ENCODE data around the gene RPL29. TPM values are rescaled to one million over a fixed set of nuclear protein-coding genes. Genes with fewer than 3 reads are reported as not detected.

The RPL29 gene
- total and polyA plus RNA-seq, 8 donors: 643 to 1,829 (median 1,063) TPM

DNA sequence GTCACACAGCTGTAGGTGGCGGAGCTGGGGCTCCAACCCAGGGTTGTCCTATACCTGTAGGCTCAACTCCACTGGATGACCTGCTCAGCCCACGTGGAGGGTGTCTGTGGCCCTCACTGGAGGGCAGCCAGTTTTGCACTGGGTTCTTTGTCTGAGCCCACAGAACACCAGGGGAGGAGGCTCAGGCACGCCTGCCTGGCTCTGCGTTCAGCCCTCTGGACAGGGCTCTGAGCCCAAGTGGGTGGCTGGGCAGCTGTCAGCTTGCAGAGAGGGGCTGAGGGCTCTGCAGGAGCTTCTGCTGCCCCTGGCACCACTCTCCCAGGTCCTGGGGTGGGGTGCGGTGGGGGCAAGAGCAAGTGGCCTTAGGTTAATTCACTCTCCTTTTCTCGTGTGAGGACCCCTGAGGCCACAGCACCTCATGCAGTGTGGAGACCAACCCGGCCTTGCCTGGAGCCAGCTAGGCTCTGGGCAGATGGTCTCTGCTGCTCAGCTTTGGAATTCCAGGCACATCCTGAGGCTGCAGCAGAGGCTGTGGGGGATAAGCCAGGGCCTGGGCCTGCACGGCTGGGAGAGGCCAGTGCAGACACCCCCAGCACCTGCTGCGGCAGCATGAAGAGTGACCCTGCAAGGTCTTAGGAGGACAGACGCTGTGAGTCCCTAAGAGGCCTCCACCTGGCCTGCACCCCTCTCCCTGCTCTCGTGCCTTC, 37.2 kb upstream of the RPL29 start:
- Histone ChIP-seq H3K9me3 (no peaks in the 10 kb centered on the region), H3K36me3 (no peaks in the 10 kb centered on the region), H3K4me1 (no peaks in the 10 kb centered on the region), H3K4me3 (no peak overlapping the region), H3K27ac (no peak overlapping the region), H3K27me3 (no peaks in the 10 kb centered on the region)
- DNase-seq (peak in 1 of 6 donors; percentile 16), ATAC-seq (no peak), FAIRE-seq (no peak)
- WGBS, 2 donors: 76 to 82% methylated on average over 11 of the region's 11 CpGs
- TF ChIP-seq, protein P1, sequence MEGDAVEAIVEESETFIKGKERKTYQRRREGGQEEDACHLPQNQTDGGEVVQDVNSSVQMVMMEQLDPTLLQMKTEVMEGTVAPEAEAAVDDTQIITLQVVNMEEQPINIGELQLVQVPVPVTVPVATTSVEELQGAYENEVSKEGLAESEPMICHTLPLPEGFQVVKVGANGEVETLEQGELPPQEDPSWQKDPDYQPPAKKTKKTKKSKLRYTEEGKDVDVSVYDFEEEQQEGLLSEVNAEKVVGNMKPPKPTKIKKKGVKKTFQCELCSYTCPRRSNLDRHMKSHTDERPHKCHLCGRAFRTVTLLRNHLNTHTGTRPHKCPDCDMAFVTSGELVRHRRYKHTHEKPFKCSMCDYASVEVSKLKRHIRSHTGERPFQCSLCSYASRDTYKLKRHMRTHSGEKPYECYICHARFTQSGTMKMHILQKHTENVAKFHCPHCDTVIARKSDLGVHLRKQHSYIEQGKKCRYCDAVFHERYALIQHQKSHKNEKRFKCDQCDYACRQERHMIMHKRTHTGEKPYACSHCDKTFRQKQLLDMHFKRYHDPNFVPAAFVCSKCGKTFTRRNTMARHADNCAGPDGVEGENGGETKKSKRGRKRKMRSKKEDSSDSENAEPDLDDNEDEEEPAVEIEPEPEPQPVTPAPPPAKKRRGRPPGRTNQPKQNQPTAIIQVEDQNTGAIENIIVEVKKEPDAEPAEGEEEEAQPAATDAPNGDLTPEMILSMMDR (IDR thresholded peaks at IDR 0.05): no peak
- intact Hi-C loops (cut with DNase I): no loop called here

- DNase-seq (peak in 1 of 6 donors; percentile 14), FAIRE-seq (no peak), ATAC-seq (no peak)
- Histone ChIP-seq H3K27me3 (no peaks in the 10 kb centered on the region), H3K4me1 (no peaks in the 10 kb centered on the region), H3K4me3 (no peak overlapping the region), H3K9me3 (no peaks in the 10 kb centered on the region), H3K27ac (no peak overlapping the region), H3K36me3 (no peaks in the 10 kb centered on the region)
- intact Hi-C loops (cut with DNase I): no loop called here
- 80 to 87% methylated on average over 10 of the region's 10 CpGs for WGBS, 2 donors
- TF ChIP-seq, protein P1 (IDR thresholded peaks at IDR 0.05): no peak
Measured at GRCh38 chr3:52031896-52032295, 36.2 kb upstream of the RPL29 start.

- FAIRE-seq (no peak), ATAC-seq (no peak)
- no peak overlapping the region for H3K27ac ChIP-seq
Measured at GRCh38 chr3:52030714-52031310, 35.1 kb upstream of the RPL29 start.

DNA sequence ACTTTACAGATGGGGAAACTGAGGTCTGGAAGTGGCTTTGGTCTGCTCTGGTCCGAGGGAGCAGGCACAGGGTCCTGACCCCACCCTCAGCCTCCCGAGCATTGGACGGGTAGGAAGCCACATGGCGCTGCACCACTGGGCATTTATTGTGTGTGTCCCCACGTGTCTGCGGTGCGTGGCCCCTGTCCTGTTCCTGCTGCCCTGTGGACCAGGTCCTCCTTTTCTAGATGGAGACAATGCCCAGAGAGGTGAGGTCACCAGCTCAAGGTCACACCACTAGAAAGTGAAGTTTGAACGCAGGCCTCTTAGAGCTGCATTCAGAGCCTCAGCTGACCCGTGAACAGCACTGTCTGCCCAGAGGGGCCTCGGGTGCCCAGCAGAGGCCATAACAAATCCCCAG, 33.8 kb upstream of the RPL29 start:
- WGBS, 2 donors: 73% methylated on average over 10 of the region's 10 CpGs
- ATAC-seq: no peak
- no peak overlapping the region for H3K4me3 ChIP-seq
- no peaks in the 10 kb centered on the region for H3K4me1 ChIP-seq
- no peaks in the 10 kb centered on the region for H3K27me3 ChIP-seq
- no peaks in the 10 kb centered on the region for H3K9me3 ChIP-seq
- no peaks in the 10 kb centered on the region for H3K36me3 ChIP-seq
- TF ChIP-seq, protein P1 (IDR thresholded peaks at IDR 0.05): no peak
- intact Hi-C loops (cut with DNase I): no loop called here
- FAIRE-seq: no peak
- no peak overlapping the region for H3K27ac ChIP-seq
- DNase-seq: no peak

More at GRCh38 chr3:52030714-52031310, 35.1 kb upstream of the RPL29 start:
- Histone ChIP-seq H3K4me3 (no peak overlapping the region), H3K27me3 (no peaks in the 10 kb centered on the region), H3K4me1 (no peaks in the 10 kb centered on the region), H3K9me3 (no peaks in the 10 kb centered on the region), H3K36me3 (no peaks in the 10 kb centered on the region)
- WGBS, 2 donors: 82 to 83% methylated on average over 11 of the region's 11 CpGs
- intact Hi-C loops (cut with DNase I): no loop called here
- no peak for DNase-seq
- TF ChIP-seq, protein P1 (IDR thresholded peaks at IDR 0.05): no peak

DNA sequence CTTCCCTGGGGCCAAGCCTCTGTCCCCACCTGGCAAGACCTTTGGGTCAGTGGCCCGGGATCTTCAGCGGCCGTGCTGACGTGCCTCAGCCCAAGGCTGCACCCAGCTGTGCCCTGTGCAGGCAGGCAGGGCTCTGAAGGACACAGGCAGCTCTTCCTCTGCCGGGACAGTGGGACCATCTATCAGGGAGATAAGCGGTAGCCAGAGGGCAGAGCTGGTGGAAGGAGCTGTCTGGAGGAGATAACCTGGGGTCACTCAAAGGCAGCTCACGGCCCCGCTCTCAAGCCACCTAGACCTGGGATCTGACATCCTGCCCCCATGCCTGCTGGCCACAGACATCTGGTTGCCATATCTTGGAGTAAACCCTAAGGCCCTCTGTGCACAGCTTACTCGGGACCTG, 33.4 kb upstream of the RPL29 start:
- intact Hi-C loops (cut with DNase I): no loop called here
- DNase-seq (no peak), ATAC-seq (no peak), FAIRE-seq (no peak)
- Histone ChIP-seq H3K36me3 (no peaks in the 10 kb centered on the region), H3K27me3 (no peaks in the 10 kb centered on the region), H3K27ac (no peak overlapping the region), H3K4me3 (no peak overlapping the region), H3K4me1 (no peaks in the 10 kb centered on the region), H3K9me3 (no peaks in the 10 kb centered on the region)
- TF ChIP-seq, protein P1 (IDR thresholded peaks at IDR 0.05): no peak
- WGBS, 2 donors: 65 to 77% methylated on average over 9 of the region's 9 CpGs
